GM12878 (cell line): ENCODE results near the gene HNRNPA2B1. TPM values are rescaled to one million over a fixed set of nuclear protein-coding genes. Genes with fewer than 3 reads are reported as not detected.

Source experiments
- ATAC-seq: fragments of 200-7000 bp; cut with Tn5 transposase; 3 replicates; pipeline ENCODE4 v1.9.1; 2020; ENCODE audit warnings: mild to moderate bottlenecking, moderate library complexity
- BruUV-seq: library from RNA; stranded (reverse); fragments of 400-500 nt; replicated peaks from 2 replicates; lab custom pipeline; 2021; lab: Mats Ljungman, UMichigan
- CTCF ChIA-PET: fragments of 300-600 bp; sonication (Branson Sonifier 250); formaldehyde crosslinking; extraction: SDS; loops from one replicate; lab custom pipeline; 2021; ENCODE audit warnings: inconsistent platforms; lab: Yijun Ruan, JAX
- POLR2A ChIA-PET: fragments of 350-600 bp; formaldehyde crosslinking; extraction: SDS; loops from one replicate; lab custom pipeline; 2021; ENCODE audit warnings: inconsistent platforms; lab: Charles Lee
- RAD21 ChIA-PET: fragments of 300-600 bp; sonication (Branson Sonifier 250); formaldehyde crosslinking; loops from one replicate; lab custom pipeline; 2023; ENCODE audit warnings: antibody characterized with exemption; ENCODE audit not compliant: unreplicated experiment; lab: Charles Lee
- SMC1A ChIA-PET: fragments of 300-600 bp; sonication (Branson Sonifier 250); formaldehyde crosslinking; loops from one replicate; lab custom pipeline; 2023; ENCODE audit not compliant: unreplicated experiment, uncharacterized antibody; lab: Charles Lee
- DNase-seq: peaks from one replicate; pipeline ENCODE4 v3.0.0-alpha.2; 2011; ENCODE audit warnings: low read depth, low spot score
- FAIRE-seq: peaks from 3 replicates; lab custom pipeline; 2011; peaks lifted over from hg19 to GRCh38; lab: Jason Lieb, UNC
- H2AFZ ChIP-seq: 2 replicates; pipeline ENCODE4 v1.6.0; 2011; ENCODE audit warnings: low read depth, low read length, control low read depth; ENCODE audit not compliant: control insufficient read depth
- H3K27ac ChIP-seq: 2 replicates; pipeline ENCODE4 v1.5.1; 2011; ENCODE audit warnings: control low read depth; ENCODE audit not compliant: control insufficient read depth, insufficient read depth
- H3K27me3 ChIP-seq, 2 experiments: replicated peaks in 1 of 2; 2 replicates each; pipeline versions ENCODE4 v1.6.0 to v1.6.1; 2011; ENCODE audit warnings: low read length in 1 of 2; ENCODE audit not compliant: control insufficient read depth in 2 of 2, insufficient read depth in 2 of 2
- H3K36me3 ChIP-seq, 2 experiments: 2 replicates each; pipeline ENCODE4 v1.5.1; 2011; ENCODE audit warnings: low read length in 1 of 2; ENCODE audit not compliant: control insufficient read depth in 2 of 2, insufficient read depth in 2 of 2
- H3K4me1 ChIP-seq: 2 replicates; pipeline ENCODE4 v1.6.1; 2011; ENCODE audit warnings: mild to moderate bottlenecking, low read length, moderate library complexity, mixed read lengths; ENCODE audit not compliant: control insufficient read depth, insufficient read depth
- H3K4me2 ChIP-seq: 2 replicates; pipeline ENCODE4 v1.6.0; 2011; ENCODE audit warnings: control low read depth; ENCODE audit not compliant: control insufficient read depth, insufficient read depth
- H3K4me3 ChIP-seq: fragments of 200-600 bp; sonication (generic); 2 replicates; pipeline ENCODE4 v1.5.1; 2016
- H3K79me2 ChIP-seq: 2 replicates; pipeline ENCODE4 v1.6.0; 2011; ENCODE audit warnings: low read length; ENCODE audit not compliant: control insufficient read depth, insufficient read depth
- H3K9ac ChIP-seq: 2 replicates; pipeline ENCODE4 v1.8.0; 2011; ENCODE audit warnings: low read length, control low read depth, mixed read lengths; ENCODE audit not compliant: control insufficient read depth, insufficient read depth
- H3K9me3 ChIP-seq: replicated peaks from 3 replicates; pipeline ENCODE4 v1.5.1; 2011; ENCODE audit warnings: mild to moderate bottlenecking, low read length; ENCODE audit not compliant: control insufficient read depth, insufficient read depth
- H4K20me1 ChIP-seq: 2 replicates; pipeline ENCODE4 v1.6.0; 2011; ENCODE audit not compliant: control insufficient read depth, insufficient read depth
- CBFB ChIP-seq: IDR thresholded peaks from 2 replicates; pipeline ENCODE4 v1.6.1; 2016; ENCODE audit warnings: antibody characterized with exemption, low read depth
- MTA3 ChIP-seq: IDR thresholded peaks from 2 replicates; pipeline ENCODE4 v1.6.1; 2012; ENCODE audit warnings: low read length, inconsistent platforms, borderline replicate concordance
- NFXL1 ChIP-seq: fragments of 450-650 bp; IDR thresholded peaks from 2 replicates; pipeline ENCODE4 v1.6.1; 2017; ENCODE audit warnings: antibody characterized with exemption, mild to moderate bottlenecking, borderline replicate concordance
- POLR2A ChIP-seq: IDR thresholded peaks from 2 replicates; pipeline ENCODE4 v1.6.1; 2011; ENCODE audit warnings: low read depth, mild to moderate bottlenecking, low read length
- WGBS: methylation state at CpG from one replicate; pipeline ENCODE4 v1.1.6; 2016; ENCODE audit warnings: low lambda C conversion rate; ENCODE audit not compliant: insufficient replicate concordance, insufficient coverage; ENCODE audit errors: missing lambda C conversion rate; 5-methylcytosine and 5-hydroxymethylcytosine counted together
- in situ Hi-C: fragments of 300-500 bp; cut with MboI; formaldehyde crosslinking; loops from 9 replicates; pipeline ENCODE4 v1.14.3; 2018; ENCODE audit warnings: mixed read lengths
- intact Hi-C: fragments of 100-400 bp; cut with micrococcal nuclease; formaldehyde crosslinking; loops from one replicate; pipeline ENCODE4 v1.14.2; 2022; ENCODE audit not compliant: unreplicated experiment
- polyA plus RNA-seq, 11 experiments: library from polyadenylated mRNA; depleted of rRNA in 4 of 11; unstranded in 6 of 11; stranded (reverse) in 5 of 11; fragments of >200 nt; fragmentation: Nextera tagmentation in 4 of 11; fragmentation: Illumina TruSeq in 1 of 11; extraction: Ambion mirVana in 4 of 11; extraction: Trizol in 1 of 11; gene quantifications; 1 replicate in 1 of 11; 2 replicates in 10 of 11; pipeline versions ENCODE4 v1.2.1 to v1.2.3, GENCODE V29; 2011 to 2016; ENCODE audit warnings: inconsistent platforms in 2 of 11, missing spikeins in 2 of 11, low read depth in 1 of 11
- total RNA-seq, 4 experiments: library from RNA; depleted of rRNA in 3 of 4; stranded (reverse); fragments of >200 nt in 3 of 4; fragmentation: Illumina TruSeq in 1 of 4; extraction: Trizol in 1 of 4; gene quantifications; 2 replicates each; pipeline versions ENCODE4 v1.2.1 to v1.2.3, GENCODE V29; 2013 to 2021
- TF ChIP-seq, protein P1 (sequence below): fragments of 450-650 bp; IDR thresholded peaks from 2 replicates; pipeline ENCODE4 v1.6.1; 2017; ENCODE audit warnings: mild to moderate bottlenecking
- TF ChIP-seq, protein P2 (sequence below): IDR thresholded peaks from 2 replicates; pipeline ENCODE4 v1.6.1; 2012; ENCODE audit warnings: low read length, inconsistent platforms

Gene HNRNPA2B1
- total and polyA plus RNA-seq, 10 of the 15 experiments (the other 5 are each of a cell fraction or from before 2014, with no cell fraction given) = 295 to 1,396 (median 932) TPM

DNA sequence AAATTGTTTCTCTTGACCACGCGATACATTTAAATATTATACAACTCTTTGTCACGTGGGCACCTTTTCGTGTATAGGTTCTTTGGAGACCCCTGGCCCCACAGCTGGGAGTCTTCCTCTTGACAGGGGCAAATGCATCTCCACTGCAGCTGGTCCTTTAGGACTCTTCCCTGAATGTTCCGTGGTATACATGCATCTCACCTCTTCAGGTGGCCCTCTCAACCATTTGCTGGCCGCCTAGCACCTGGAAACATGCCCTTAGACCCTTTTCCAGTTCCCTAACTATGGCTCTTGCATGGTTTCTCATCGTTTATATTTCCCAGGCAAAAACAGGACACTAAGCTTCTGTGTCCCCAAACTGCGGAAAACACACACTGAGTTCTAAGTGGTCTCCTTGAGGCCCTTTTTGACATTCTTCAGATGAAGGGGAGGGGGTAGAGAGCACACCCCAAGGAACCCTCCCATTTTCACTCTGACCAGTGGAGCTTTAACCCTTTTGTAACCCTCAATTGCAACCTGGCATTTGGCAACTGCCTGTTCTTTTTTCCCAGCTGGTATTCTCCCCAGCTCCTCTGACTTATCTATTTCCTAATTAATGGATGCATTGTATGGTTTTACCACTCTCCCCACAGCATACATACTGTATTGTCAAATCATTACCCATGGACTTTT, 20.6 kb downstream of the HNRNPA2B1 start:
- CTCF ChIA-PET = interaction anchor here (1.5 to 5.7 kb wide), 2 partner anchors 9 to 88 kb away, joined by 8 to 25 read pairs; no protein-coding TSS in a partner anchor
- RAD21 ChIA-PET = interaction anchor here (0.9 to 2.7 kb wide), 5 partner anchors 13 to 185 kb away, joined by 3 to 17 read pairs (median 5); partner anchors contain the start of gene NFE2L3
- Histone ChIP-seq H4K20me1 (no peaks in the 10 kb centered on the region), H3K4me1 (no peaks in the 10 kb centered on the region), H3K36me3 (peaks cover 0 to 6% of the 10 kb centered on the region in 2 experiments; a peak in 2 of 4 replicates), H2AFZ (no peak overlapping the region), H3K9me3 (no peaks in the 10 kb centered on the region), H3K4me2 (no peak overlapping the region), H3K79me2 (no peaks in the 10 kb centered on the region), H3K27ac (no peak overlapping the region), H3K9ac (no peak overlapping the region), H3K27me3 (no peaks in the 10 kb centered on the region), H3K4me3 (no peak overlapping the region)
- FAIRE-seq (no peak), DNase-seq (no peak), ATAC-seq (no peak; the same call in 2 of the 3 replicates)
- SMC1A ChIA-PET = interaction anchor here (0.7 to 3.3 kb wide), 7 partner anchors 9 to 288 kb away, joined by 3 to 17 read pairs (median 6); no protein-coding TSS in a partner anchor
- TF ChIP-seq POLR2A (peak; percentile 43; the same call in 1 of the 2 replicates), CBFB (no peak), MTA3 (0 out of 2 replicates have a peak, but pooled peaks have one; percentile 25), NFXL1 (no peak)
- TF ChIP-seq, protein P1, sequence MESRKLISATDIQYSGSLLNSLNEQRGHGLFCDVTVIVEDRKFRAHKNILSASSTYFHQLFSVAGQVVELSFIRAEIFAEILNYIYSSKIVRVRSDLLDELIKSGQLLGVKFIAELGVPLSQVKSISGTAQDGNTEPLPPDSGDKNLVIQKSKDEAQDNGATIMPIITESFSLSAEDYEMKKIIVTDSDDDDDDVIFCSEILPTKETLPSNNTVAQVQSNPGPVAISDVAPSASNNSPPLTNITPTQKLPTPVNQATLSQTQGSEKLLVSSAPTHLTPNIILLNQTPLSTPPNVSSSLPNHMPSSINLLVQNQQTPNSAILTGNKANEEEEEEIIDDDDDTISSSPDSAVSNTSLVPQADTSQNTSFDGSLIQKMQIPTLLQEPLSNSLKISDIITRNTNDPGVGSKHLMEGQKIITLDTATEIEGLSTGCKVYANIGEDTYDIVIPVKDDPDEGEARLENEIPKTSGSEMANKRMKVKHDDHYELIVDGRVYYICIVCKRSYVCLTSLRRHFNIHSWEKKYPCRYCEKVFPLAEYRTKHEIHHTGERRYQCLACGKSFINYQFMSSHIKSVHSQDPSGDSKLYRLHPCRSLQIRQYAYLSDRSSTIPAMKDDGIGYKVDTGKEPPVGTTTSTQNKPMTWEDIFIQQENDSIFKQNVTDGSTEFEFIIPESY = no peak
- TF ChIP-seq, protein P2, sequence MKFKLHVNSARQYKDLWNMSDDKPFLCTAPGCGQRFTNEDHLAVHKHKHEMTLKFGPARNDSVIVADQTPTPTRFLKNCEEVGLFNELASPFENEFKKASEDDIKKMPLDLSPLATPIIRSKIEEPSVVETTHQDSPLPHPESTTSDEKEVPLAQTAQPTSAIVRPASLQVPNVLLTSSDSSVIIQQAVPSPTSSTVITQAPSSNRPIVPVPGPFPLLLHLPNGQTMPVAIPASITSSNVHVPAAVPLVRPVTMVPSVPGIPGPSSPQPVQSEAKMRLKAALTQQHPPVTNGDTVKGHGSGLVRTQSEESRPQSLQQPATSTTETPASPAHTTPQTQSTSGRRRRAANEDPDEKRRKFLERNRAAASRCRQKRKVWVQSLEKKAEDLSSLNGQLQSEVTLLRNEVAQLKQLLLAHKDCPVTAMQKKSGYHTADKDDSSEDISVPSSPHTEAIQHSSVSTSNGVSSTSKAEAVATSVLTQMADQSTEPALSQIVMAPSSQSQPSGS = no peak
- BruUV-seq = no TSS peak
- POLR2A ChIA-PET = interaction anchor here (0.6 to 4.7 kb wide), 6 partner anchors 9 to 75 kb away, joined by 3 to 25 read pairs (median 6); no protein-coding TSS in a partner anchor
- in situ Hi-C loops = no loop called here
- intact Hi-C loops = no loop called here
- 88% methylated on average over 8 of the region's 8 CpGs for WGBS
